Pancreas (tissue), 10 donors: ENCODE data around the gene DNTT. TPM values are rescaled to one million over a fixed set of nuclear protein-coding genes. Genes with fewer than 3 reads are reported as not detected.

Experiments used
- ATAC-seq, 4 donors: fragments of 200-7000 bp; cut with Tn5 transposase; one replicate each; pipeline versions ENCODE4 v1.8.0 to v1.9.1; 2020; ENCODE audit warnings: mild to moderate bottlenecking in 4 of 4, moderate library complexity in 4 of 4
- DNase-seq, 6 donors: peaks; one replicate each; pipeline ENCODE4 v3.0.0-alpha.2; 2020
- FAIRE-seq: peaks from 2 replicates; lab custom pipeline; 2012; peaks lifted over from hg19 to GRCh38; lab: Jason Lieb, UNC
- H3K27ac ChIP-seq, 4 donors: fragments of 200-600 bp; sonication (generic); 1 replicate in 3 of 4; 2 replicates in 1 of 4; pipeline versions ENCODE4 v1.5.0 to v1.8.0; 2020
- H3K27me3 ChIP-seq, 4 donors: fragments of 200-600 bp; one replicate each; pipeline ENCODE4 v1.8.0; 2021
- H3K36me3 ChIP-seq, 3 donors: fragments of 200-600 bp; sonication (generic) in 1 of 3; one replicate each; pipeline versions ENCODE4 v1.5.0 to v1.8.0; 2020 to 2021
- H3K4me1 ChIP-seq, 3 donors: fragments of 200-600 bp; one replicate each; pipeline ENCODE4 v1.8.0; 2021
- H3K4me3 ChIP-seq, 4 donors: fragments of 200-600 bp; sonication (generic) in 2 of 4; one replicate each; pipeline versions ENCODE4 v1.5.0 to v1.8.0; 2020 to 2021
- H3K9me3 ChIP-seq, 4 donors: fragments of 200-600 bp; one replicate each; pipeline ENCODE4 v1.8.0; 2021
- CTCF ChIP-seq, 4 donors: fragments of 200-600 bp; sonication (generic) in 3 of 4; IDR thresholded peaks; one replicate each; pipeline versions ENCODE4 v1.5.0 to v1.8.0; 2021; ENCODE audit warnings: antibody characterized with exemption in 4 of 4
- WGBS, 2 donors: extraction: QIAGEN DNeasy Blood & Tissue Kit; methylation state at CpG; one replicate each; pipeline ENCODE4 v1.1.7; 2013; 5-methylcytosine and 5-hydroxymethylcytosine counted together
- intact Hi-C, 3 donors: fragments of 100-400 bp; cut with DNase I; formaldehyde crosslinking; loops; one replicate each; pipeline versions ENCODE4 v1.11.1 to v1.14.2; 2022
- polyA plus RNA-seq, 2 donors: library from polyadenylated mRNA; stranded (reverse); fragments of 200-250 nt; gene quantifications; one replicate each; pipeline ENCODE4 v1.2.3, GENCODE V29; 2013
- total RNA-seq, 6 donors: library from RNA; stranded (reverse); fragmentation: NEBNext Ultra II Directional in 4 of 6; extraction: Animal tissue kit (Norgen Biotek cat#: 25700) in 4 of 6; gene quantifications; one replicate each; pipeline versions ENCODE4 v1.2.1 to v1.2.4, GENCODE V29; 2021 to 2023
- donor health status: healthy with polysubstance abuse.
- donor health status: DM: no; HTN: no; CAD: no; lungs with moderate emphysema.
- donor health status: DM: no; HTN: no; CAD: no.
- donor health status: control.
- donor health status: control.
- donor health status: Bipolar disorder and iron deficiency.
- donor health status: DM: yes; HTN: yes; CAD: no.
- donor health status: DM: no; HTN: no; CAD: no.
- donor health status: DM: no; HTN: no; CAD: no.
- donor health status: DM: yes; HTN: yes; CAD: no.

The DNTT gene
- total and polyA plus RNA-seq, 8 donors, result 0.12 TPM; not detected in 7

GRCh38 chr10:96325719-96326373 is 21.6 kb downstream of the DNTT start:
- DNase-seq (no peak), FAIRE-seq (no peak), ATAC-seq (no peak)
- no peaks in the 10 kb centered on the region for H3K4me1 ChIP-seq
- no peak overlapping the region for H3K4me3 ChIP-seq
- intact Hi-C loops, result no loop called here
- no peaks in the 10 kb centered on the region for H3K9me3 ChIP-seq
- 61 to 70% methylated on average over 4 of the region's 4 CpGs for WGBS, 2 donors
- TF ChIP-seq CTCF (IDR thresholded peaks at IDR 0.05), result no peak
- H3K27me3 ChIP-seq, result no peaks in the 10 kb centered on the region
- H3K27ac ChIP-seq, result no peak overlapping the region
- H3K36me3 ChIP-seq, result no peaks in the 10 kb centered on the region

- TF ChIP-seq CTCF (IDR thresholded peaks at IDR 0.05), result no peak
- Histone ChIP-seq H3K36me3 (no peaks in the 10 kb centered on the region), H3K27me3 (no peaks in the 10 kb centered on the region), H3K4me3 (no peak overlapping the region), H3K9me3 (no peaks in the 10 kb centered on the region), H3K27ac (no peak overlapping the region), H3K4me1 (no peaks in the 10 kb centered on the region)
- ATAC-seq (no peak), DNase-seq (no peak), FAIRE-seq (no peak)
- intact Hi-C loops, result no loop called here
- 72 to 74% methylated on average over 7 of the region's 7 CpGs for WGBS, 2 donors
These were observed 23.2 kb downstream of the DNTT start for GRCh38 chr10:96327462-96327861.

- no peaks in the 10 kb centered on the region for H3K4me1 ChIP-seq
- no peak for TF ChIP-seq CTCF (IDR thresholded peaks at IDR 0.05)
- ATAC-seq, result no peak
- H3K4me3 ChIP-seq, result no peak overlapping the region
- no peaks in the 10 kb centered on the region for H3K27me3 ChIP-seq
- H3K36me3 ChIP-seq, result no peaks in the 10 kb centered on the region
- H3K9me3 ChIP-seq, result no peaks in the 10 kb centered on the region
- H3K27ac ChIP-seq, result no peak overlapping the region
- FAIRE-seq, result no peak
- no peak for DNase-seq
- 72 to 76% methylated on average over 1 of the region's 1 CpG for WGBS, 2 donors
- intact Hi-C loops, result no loop called here
These were observed 28.9 kb downstream of the DNTT start for GRCh38 chr10:96333101-96333500.

- peak; percentile 55 to 73 (median 64) for TF ChIP-seq CTCF (IDR thresholded peaks at IDR 0.05)
- Histone ChIP-seq H3K27ac (no peak overlapping the region), H3K4me3 (no peak overlapping the region), H3K27me3 (no peaks in the 10 kb centered on the region), H3K36me3 (no peaks in the 10 kb centered on the region), H3K9me3 (no peaks in the 10 kb centered on the region), H3K4me1 (peaks cover 0 to 4% (median 0%) of the 10 kb centered on the region in 3 donors)
- intact Hi-C loops, result no loop called here
- peak; percentile 68 to 84 (median 78) for ATAC-seq
- WGBS, 2 donors, result 24 to 28% methylated on average over 5 of the region's 5 CpGs
- no peak for FAIRE-seq
- peak in 2 of 6 donors; percentile 21 to 35 for DNase-seq
These were observed 30.6 kb downstream of the DNTT start for GRCh38 chr10:96334616-96335526.
